Lower lobe of right lung (tissue), 2 donors: ENCODE measurements around the gene TAF1L. TPM values are rescaled to one million over a fixed set of nuclear protein-coding genes. Genes with fewer than 3 reads are reported as not detected.

Source experiments
- ATAC-seq, 2 donors: fragments of 200-7000 bp; cut with Tn5 transposase; one replicate each; pipeline ENCODE4 v1.9.1; 2020 to 2022; ENCODE audit warnings: mild to moderate bottlenecking in 2 of 2, moderate library complexity in 2 of 2
- DNase-seq: peaks from one replicate; pipeline ENCODE4 v3.0.0-alpha.2; 2020
- H3K27ac ChIP-seq: fragments of 200-600 bp; one replicate; pipeline ENCODE4 v1.8.0; 2022
- H3K27me3 ChIP-seq: fragments of 200-600 bp; one replicate; pipeline ENCODE4 v1.8.0; 2022; ENCODE audit warnings: low read depth
- H3K36me3 ChIP-seq: fragments of 200-600 bp; one replicate; pipeline ENCODE4 v1.8.0; 2022; ENCODE audit warnings: mild to moderate bottlenecking
- H3K4me1 ChIP-seq: fragments of 200-600 bp; one replicate; pipeline ENCODE4 v1.8.0; 2022
- H3K4me3 ChIP-seq: fragments of 200-600 bp; one replicate; pipeline ENCODE4 v1.8.0; 2022; ENCODE audit warnings: mild to moderate bottlenecking
- H3K9me3 ChIP-seq: fragments of 200-600 bp; one replicate; pipeline ENCODE4 v1.8.0; 2022
- CTCF ChIP-seq: fragments of 200-600 bp; IDR thresholded peaks from one replicate; pipeline ENCODE4 v1.8.0; 2022; ENCODE audit warnings: antibody characterized with exemption, mild to moderate bottlenecking
- intact Hi-C: fragments of 100-400 bp; cut with DNase I; formaldehyde crosslinking; loops from one replicate; pipeline ENCODE4 v1.11.0; 2022
- long read RNA-seq: library from polyadenylated mRNA; unstranded; transcript quantifications from one replicate; pipeline ENCODE4 v2.0.0, GENCODE V29; 2021
- total RNA-seq: library from RNA; stranded (reverse); fragmentation: NEBNext Ultra II Directional; extraction: Animal tissue kit (Norgen Biotek cat#: 25700); gene quantifications from one replicate; pipeline ENCODE4 v1.2.1, GENCODE V29; 2021
- donor health status: DM: no; HTN: yes; CAD: no; lungs with severe emphysema.

The TAF1L gene, protein sequence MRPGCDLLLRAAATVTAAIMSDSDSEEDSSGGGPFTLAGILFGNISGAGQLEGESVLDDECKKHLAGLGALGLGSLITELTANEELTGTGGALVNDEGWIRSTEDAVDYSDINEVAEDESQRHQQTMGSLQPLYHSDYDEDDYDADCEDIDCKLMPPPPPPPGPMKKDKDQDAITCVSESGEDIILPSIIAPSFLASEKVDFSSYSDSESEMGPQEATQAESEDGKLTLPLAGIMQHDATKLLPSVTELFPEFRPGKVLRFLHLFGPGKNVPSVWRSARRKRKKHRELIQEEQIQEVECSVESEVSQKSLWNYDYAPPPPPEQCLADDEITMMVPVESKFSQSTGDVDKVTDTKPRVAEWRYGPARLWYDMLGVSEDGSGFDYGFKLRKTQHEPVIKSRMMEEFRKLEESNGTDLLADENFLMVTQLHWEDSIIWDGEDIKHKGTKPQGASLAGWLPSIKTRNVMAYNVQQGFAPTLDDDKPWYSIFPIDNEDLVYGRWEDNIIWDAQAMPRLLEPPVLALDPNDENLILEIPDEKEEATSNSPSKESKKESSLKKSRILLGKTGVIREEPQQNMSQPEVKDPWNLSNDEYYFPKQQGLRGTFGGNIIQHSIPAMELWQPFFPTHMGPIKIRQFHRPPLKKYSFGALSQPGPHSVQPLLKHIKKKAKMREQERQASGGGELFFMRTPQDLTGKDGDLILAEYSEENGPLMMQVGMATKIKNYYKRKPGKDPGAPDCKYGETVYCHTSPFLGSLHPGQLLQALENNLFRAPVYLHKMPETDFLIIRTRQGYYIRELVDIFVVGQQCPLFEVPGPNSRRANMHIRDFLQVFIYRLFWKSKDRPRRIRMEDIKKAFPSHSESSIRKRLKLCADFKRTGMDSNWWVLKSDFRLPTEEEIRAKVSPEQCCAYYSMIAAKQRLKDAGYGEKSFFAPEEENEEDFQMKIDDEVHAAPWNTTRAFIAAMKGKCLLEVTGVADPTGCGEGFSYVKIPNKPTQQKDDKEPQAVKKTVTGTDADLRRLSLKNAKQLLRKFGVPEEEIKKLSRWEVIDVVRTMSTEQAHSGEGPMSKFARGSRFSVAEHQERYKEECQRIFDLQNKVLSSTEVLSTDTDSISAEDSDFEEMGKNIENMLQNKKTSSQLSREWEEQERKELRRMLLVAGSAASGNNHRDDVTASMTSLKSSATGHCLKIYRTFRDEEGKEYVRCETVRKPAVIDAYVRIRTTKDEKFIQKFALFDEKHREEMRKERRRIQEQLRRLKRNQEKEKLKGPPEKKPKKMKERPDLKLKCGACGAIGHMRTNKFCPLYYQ (N-terminal part only)
- total RNA-seq, result not detected
- long read RNA-seq, result 0 reads

DNA sequence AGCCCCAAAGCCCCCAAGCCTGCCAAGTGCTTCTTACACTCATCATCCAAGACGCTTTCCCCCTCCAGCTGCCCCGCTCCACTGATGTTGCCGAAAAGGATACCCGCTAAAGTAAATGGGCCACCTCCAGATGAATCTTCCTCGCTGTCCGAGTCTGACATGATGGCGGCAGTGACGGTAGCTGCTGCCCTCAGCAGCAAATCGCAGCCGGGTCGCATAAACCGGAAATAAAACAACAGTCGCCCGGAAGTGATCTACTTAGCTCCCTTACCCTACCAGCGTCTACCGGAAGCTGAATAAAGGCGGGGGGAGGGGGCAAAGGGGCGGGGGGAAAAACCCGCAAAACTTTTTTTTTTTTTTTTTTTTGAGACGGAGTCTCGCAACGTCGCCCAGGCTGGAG, at the start of gene TAF1L:
TAF1L (minus strand) TSS at position 308 of the 400 bp plus-strand sequence; CDS start at position 218, 90 bp downstream.
- no peak for DNase-seq
- intact Hi-C loops, result no loop called here
- no peak for ATAC-seq

GRCh38 chr9:32681751-32682150, 46.3 kb upstream of the TAF1L start:
- H3K9me3 ChIP-seq, result peaks cover 9% of the 10 kb centered on the region
- no peaks in the 10 kb centered on the region for H3K36me3 ChIP-seq
- H3K4me1 ChIP-seq, result no peaks in the 10 kb centered on the region
- no peak for TF ChIP-seq CTCF
- DNase-seq (no peak), ATAC-seq (no peak)
- H3K4me3 ChIP-seq, result no peak overlapping the region
- no peaks in the 10 kb centered on the region for H3K27me3 ChIP-seq
- H3K27ac ChIP-seq, result no peak overlapping the region
- intact Hi-C loops, result no loop called here

More for the DNA sequence above, at the start of gene TAF1L:
- Histone ChIP-seq H3K9me3 (no peaks in the 10 kb centered on the region), H3K27ac (no peak within 1 kb of the TSS), H3K4me1 (no peaks in the 10 kb centered on the region), H3K36me3 (no peaks in the 10 kb centered on the region), H3K27me3 (no peaks in the 10 kb centered on the region), H3K4me3 (no peak within 1 kb of the TSS)
- TF ChIP-seq CTCF, result no peak

GRCh38 chr9:32677931-32678330, 42.5 kb upstream of the TAF1L start:
- Histone ChIP-seq H3K36me3 (no peaks in the 10 kb centered on the region), H3K27ac (no peak overlapping the region), H3K27me3 (no peaks in the 10 kb centered on the region), H3K4me1 (no peaks in the 10 kb centered on the region), H3K4me3 (no peak overlapping the region), H3K9me3 (no peaks in the 10 kb centered on the region)
- intact Hi-C loops, result no loop called here
- TF ChIP-seq CTCF, result no peak
- ATAC-seq (no peak), DNase-seq (no peak)

- Histone ChIP-seq H3K36me3 (no peaks in the 10 kb centered on the region), H3K9me3 (no peaks in the 10 kb centered on the region), H3K4me1 (no peaks in the 10 kb centered on the region), H3K4me3 (no peak overlapping the region), H3K27me3 (no peaks in the 10 kb centered on the region), H3K27ac (no peak overlapping the region)
- DNase-seq, result no peak
- intact Hi-C loops, result no loop called here
- ATAC-seq, result no peak
- no peak for TF ChIP-seq CTCF
Observed at GRCh38 chr9:32672469-32672868, 37.0 kb upstream of the TAF1L start.

GRCh38 chr9:32671333-32671732, 35.9 kb upstream of the TAF1L start:
- H3K27ac ChIP-seq, result no peak overlapping the region
- no peaks in the 10 kb centered on the region for H3K9me3 ChIP-seq
- intact Hi-C loops, result no loop called here
- no peaks in the 10 kb centered on the region for H3K27me3 ChIP-seq
- TF ChIP-seq CTCF, result no peak
- no peak for ATAC-seq
- no peaks in the 10 kb centered on the region for H3K36me3 ChIP-seq
- no peaks in the 10 kb centered on the region for H3K4me1 ChIP-seq
- no peak overlapping the region for H3K4me3 ChIP-seq
- DNase-seq, result no peak
